Omental fat pad (tissue), 4 donors: ENCODE results near the gene FOXRED2. TPM values are rescaled to one million over a fixed set of nuclear protein-coding genes. Genes with fewer than 3 reads are reported as not detected.
A peak's percentile ranks its signal among the peaks of the same experiment; 100 is the strongest.

Source experiments
- ATAC-seq: fragments of 150-250 bp; one replicate; pipeline ENCODE4 v1.9.1; 2016; ENCODE audit warnings: mild to moderate bottlenecking, moderate library complexity; ENCODE audit not compliant: low FRiP score
- DNase-seq: peaks from one replicate; pipeline ENCODE4 v3.0.0-alpha.2; 2019; ENCODE audit warnings: low spot score
- CTCF ChIP-seq, 3 donors: fragments of 450-650 bp; IDR thresholded peaks; one replicate each; pipeline ENCODE4 v1.5.1; 2016 to 2017; ENCODE audit warnings: antibody characterized with exemption in 3 of 3, mild to moderate bottlenecking in 3 of 3, moderate library complexity in 2 of 3
- total RNA-seq, 4 donors: library from RNA; depleted of rRNA; stranded (reverse); fragments of >200 nt; gene quantifications; one replicate each; pipeline ENCODE4 v1.1.0, GENCODE V29; 2016

The FOXRED2 gene
- 10 to 100 TPM in 1 of 4 donors, 1 to 10 TPM in 3; 4.0 to 11.7 (median 5.1) TPM for total RNA-seq

GRCh38 chr22:36506637-36507517 lies at the start of gene FOXRED2:
Gene FOXRED2 (minus strand): TSS chr22:36507040. CDS start chr22:36506422, 618 bp downstream.
- peak; percentile 80 for ATAC-seq
- no peak for TF ChIP-seq CTCF (IDR thresholded peaks at IDR 0.05)
- DNase-seq: peak; percentile 67

DNA sequence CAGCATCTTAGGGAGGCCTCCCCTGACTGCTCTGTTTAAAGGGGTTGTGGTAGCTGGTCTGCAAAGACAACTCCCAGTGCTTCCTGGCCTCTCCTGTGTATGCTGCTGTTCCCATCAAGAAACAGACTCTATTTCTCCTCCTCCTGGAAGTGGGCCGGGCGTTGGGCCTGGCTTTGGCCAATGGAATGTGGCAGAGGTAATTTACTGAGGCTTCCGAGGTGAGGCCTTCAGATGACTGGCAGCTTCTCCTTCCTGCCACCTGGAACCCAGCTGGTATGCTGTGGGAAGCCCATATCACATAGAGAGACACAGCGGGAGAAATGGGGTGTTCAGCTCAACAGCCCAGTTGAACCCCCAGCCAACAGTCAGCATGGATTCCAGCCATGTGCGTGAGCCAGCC lies 47.3 kb upstream of the FOXRED2 start:
- DNase-seq: no peak
- no peak for ATAC-seq
- no peak for TF ChIP-seq CTCF (IDR thresholded peaks at IDR 0.05)

DNA sequence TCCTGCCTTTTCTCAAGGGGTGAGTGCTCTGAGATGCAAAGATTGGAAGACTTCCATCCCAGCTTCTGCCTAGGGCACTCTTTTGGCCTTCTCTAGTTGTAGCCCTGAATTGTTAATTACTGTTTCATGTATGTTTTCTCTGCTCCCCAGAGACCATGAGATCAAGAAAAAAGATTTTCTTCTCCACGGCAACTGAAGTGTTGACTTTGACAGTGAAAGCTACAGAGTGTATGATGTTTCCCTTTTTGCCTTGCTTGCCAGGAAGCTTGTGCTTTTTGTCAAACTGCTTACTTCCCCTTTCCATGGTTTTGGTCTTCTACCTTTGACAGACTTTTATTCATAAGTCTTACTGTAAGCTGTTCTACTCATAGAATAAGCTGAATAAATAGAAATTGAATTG lies 45.4 kb upstream of the FOXRED2 start:
- ATAC-seq: no peak
- DNase-seq: no peak
- TF ChIP-seq CTCF (IDR thresholded peaks at IDR 0.05): no peak

- no peak for ATAC-seq
- TF ChIP-seq CTCF (IDR thresholded peaks at IDR 0.05): no peak
Observed at GRCh38 chr22:36550701-36551495, 44.1 kb upstream of the FOXRED2 start.

GRCh38 chr22:36549033-36549432 lies 42.2 kb upstream of the FOXRED2 start:
- no peak for TF ChIP-seq CTCF (IDR thresholded peaks at IDR 0.05)
- ATAC-seq (no peak), DNase-seq (no peak)

More at GRCh38 chr22:36550701-36551495, 44.1 kb upstream of the FOXRED2 start:
- DNase-seq: no peak

DNA sequence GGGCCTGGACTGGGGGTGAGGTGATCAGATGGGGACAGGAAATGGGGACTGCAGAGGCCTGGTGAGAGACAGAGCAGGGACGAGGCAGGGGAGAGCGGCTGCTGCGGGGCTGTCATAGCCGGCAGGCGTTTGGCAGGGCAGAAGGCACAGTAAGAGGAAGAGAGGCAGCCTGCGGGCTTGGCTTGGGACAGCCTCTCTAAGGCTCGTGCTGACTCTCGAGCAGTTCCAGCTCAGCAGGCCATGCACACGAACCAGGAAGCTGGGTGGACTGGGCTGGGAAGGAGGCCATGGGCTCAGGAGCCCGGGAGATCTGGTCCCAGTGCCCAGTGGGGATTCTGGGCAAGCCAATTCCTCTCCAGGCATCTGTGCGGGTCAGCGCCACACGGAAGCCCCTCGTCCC lies 41.8 kb upstream of the FOXRED2 start:
- no peak for TF ChIP-seq CTCF (IDR thresholded peaks at IDR 0.05)
- ATAC-seq (no peak), DNase-seq (no peak)
